GM12873 (cell line): ENCODE results near the gene SYNGR3.

Experiments
- TF ChIP-seq, protein P1 (sequence below): IDR thresholded peaks from 2 replicates; pipeline ENCODE4 v1.5.1; 2012; ENCODE audit warnings: low read depth, mild to moderate bottlenecking, moderate library complexity, low read length, control low read depth; ENCODE audit not compliant: insufficient read depth; ENCODE audit errors: missing control alignments

SYNGR3 gene

DNA sequence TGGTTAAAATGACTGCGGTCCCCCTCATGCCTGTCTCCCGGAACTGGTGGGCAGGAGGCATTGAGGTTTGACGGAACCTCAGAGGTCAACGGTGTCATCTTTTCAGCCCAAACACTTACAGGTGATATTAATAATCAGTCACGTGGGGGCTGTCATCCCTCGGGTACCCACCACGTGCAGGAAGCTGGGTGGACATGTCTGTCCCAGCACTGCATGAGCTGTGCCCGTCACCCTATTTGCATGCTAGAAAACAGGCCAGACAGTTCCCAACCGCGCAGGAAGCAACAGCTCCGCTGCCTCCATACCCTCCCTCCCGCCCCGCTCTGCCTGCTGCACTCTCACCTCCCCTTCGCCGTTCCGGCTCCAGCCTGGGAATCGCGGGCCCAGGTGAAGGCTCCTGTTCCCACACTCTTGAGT lies 1.4 kb downstream of the SYNGR3 start:
- TF ChIP-seq, protein P1, sequence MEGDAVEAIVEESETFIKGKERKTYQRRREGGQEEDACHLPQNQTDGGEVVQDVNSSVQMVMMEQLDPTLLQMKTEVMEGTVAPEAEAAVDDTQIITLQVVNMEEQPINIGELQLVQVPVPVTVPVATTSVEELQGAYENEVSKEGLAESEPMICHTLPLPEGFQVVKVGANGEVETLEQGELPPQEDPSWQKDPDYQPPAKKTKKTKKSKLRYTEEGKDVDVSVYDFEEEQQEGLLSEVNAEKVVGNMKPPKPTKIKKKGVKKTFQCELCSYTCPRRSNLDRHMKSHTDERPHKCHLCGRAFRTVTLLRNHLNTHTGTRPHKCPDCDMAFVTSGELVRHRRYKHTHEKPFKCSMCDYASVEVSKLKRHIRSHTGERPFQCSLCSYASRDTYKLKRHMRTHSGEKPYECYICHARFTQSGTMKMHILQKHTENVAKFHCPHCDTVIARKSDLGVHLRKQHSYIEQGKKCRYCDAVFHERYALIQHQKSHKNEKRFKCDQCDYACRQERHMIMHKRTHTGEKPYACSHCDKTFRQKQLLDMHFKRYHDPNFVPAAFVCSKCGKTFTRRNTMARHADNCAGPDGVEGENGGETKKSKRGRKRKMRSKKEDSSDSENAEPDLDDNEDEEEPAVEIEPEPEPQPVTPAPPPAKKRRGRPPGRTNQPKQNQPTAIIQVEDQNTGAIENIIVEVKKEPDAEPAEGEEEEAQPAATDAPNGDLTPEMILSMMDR = no peak

DNA sequence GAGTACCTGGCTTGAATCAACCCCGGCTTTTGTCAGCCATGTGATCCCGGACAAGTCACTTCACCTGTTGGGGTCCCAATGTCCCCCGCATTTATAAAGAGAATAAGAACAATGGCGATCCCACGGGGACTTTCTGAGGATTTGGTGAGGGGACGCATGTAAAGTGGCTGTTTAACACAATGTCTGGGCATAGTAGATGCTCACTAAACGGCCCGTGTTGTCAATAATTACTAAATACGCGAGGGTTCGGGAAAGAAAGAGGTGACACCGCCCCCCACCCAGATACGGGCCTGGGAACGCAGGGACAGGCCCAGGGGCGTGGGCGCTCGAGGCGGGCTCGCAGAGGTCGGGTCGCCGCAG lies 1.8 kb downstream of the SYNGR3 start:
- TF ChIP-seq, protein P1 = no peak

DNA sequence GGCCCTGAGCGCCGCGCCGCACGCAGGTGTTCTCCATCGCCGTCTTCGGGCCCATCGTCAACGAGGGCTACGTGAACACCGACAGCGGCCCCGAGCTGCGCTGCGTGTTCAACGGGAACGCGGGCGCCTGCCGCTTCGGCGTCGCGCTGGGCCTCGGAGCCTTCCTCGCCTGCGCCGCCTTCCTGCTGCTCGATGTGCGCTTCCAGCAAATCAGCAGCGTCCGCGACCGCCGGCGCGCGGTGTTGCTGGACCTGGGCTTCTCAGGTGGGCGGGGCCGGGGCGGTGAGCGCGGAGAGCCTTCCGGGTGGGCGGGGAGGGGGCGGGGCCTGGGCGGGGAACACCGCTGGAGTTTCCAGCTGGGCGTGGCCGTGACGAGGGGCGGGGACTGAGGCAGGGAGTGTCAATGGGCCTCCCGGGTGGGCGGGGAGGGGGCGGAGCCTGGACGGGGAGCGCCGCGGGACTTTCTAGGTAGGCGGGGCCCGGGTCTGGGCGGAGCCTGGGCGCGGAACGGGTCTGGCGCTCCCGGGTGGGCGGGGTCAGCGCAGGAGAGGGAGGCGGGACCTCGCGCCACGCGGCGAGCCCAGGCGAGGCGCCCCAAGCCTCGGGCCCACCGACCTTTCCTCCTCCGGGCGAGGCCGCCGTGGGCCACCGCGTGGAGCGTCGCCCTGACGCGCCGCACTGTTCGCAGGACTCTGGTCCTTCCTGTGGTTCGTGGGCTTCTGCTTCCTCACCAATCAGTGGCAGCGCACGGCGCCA lies 2.4 kb downstream of the SYNGR3 start:
- TF ChIP-seq, protein P1 = no peak

DNA sequence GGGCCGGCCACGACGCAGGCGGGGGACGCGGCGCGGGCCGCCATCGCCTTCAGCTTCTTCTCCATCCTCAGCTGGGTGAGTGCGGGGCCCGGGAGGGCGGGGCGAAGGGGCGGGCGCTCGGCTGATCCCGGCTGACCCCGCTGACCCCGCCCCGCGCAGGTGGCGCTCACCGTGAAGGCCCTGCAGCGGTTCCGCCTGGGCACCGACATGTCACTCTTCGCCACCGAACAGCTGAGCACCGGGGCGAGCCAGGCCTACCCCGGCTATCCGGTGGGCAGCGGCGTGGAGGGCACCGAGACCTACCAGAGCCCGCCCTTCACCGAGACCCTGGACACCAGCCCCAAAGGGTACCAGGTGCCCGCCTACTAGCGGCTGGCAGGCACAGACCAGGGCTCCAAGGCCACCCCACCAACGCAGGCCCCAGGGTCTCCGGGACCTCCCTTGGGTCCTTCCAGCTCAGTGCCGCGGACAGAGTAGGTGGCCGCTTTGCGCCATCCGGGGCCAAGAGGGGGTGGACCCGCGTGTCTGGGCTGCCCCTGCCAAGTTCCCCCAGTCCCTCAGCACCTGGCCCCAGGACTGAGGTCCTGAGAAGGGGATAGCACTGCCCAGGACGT lies 3.0 kb downstream of the SYNGR3 start:
- TF ChIP-seq, protein P1 = no peak

DNA sequence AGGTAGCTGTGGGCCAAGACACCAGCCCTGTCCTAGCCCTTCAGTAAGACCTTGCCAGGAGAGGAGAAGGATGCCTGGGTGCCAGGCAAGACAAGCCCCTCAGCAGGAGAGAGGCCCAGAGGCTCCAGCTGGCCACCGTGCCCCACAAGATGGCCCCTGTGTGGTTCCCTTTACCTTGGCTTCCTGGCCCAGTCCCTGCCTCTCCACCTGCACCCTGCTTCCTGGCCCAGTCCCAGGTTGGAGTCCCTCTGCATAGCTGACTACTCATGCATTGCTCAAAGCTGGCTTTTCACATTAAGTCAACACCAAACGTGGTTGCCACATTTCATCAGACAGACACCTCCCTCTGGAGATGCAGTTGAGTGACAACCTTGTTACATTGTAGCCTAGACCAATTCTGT lies 4.0 kb downstream of the SYNGR3 start:
- TF ChIP-seq, protein P1 = no peak

DNA sequence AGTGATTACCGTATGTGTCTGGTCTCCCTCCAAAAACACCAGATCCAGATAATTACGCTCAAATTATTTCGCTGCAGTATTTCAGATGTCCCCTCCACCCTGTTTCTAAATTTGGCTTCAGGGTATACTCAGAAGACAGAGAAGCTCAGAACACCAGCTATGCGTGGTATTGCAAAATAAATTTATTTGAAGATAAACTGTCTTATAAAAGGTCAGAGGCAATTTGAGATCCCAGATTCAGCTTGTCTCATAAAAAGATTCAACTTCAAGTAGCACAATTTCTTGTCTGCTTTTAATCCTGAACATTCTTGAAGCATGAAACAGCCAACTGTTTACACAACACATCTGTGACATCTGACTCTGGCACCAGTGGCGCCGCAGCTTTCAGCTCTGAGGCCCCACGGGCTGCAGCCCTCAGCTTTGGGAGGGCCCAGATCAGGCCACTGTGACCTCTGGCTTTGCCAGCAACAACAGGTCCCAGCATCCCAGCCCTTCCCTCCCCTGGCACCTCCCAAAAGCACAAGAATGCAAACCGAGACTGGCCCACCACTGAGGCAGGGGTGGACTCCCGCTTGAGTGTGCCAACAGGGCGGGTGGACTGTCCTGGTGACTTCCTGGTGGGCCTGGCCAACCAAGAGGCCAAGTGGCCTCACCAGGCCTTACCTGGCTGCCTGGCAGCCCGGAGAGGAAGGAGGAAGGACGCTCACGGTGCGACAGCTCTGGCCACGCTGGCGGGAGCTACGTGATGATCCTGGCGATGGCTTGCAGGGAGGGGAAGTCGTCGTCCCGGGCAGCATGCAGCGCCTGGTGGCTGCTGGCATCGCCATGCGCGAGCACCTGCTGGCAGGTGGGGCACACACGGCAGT lies 8.0 kb downstream of the SYNGR3 start:
- TF ChIP-seq, protein P1 = no peak

DNA sequence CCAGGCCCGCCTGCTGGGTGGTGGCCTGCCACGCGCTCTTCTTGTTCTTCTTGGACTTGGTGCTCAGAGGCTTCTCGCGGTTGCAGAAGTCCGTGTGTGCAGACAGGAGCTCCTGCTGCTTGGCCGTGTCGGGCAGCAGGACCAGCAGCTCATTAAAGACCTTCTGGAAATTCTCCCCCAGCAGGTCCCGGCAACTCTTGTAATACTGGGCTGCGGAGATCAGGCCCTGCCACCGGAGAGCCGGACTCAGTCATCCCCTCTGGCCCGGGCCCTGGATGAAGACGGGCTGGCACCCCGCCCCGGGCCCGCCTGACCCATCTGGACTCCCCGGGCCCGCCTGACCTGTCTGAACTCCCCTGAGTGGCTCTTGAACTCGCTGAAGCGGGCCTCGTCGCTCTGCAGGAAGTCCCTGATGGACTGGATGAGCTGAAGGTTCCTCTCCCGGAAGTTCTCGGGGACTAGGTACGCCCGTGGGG lies 8.6 kb downstream of the SYNGR3 start:
- TF ChIP-seq, protein P1 = no peak
